Neural cell (in vitro differentiated cells): Measurements from ENCODE around the gene SPX. TPM values are rescaled to one million over a fixed set of nuclear protein-coding genes. Genes with fewer than 3 reads are reported as not detected.

Experiments used
- H2AFZ ChIP-seq: fragments of 200-600, 300-800 bp; sonication (generic), shearing (Covaris generic); 2 replicates; pipeline ENCODE4 v1.6.0; 2014; ENCODE audit warnings: low read depth, mild to moderate bottlenecking, antibody characterized with exemption, low read length, moderate library complexity
- H3F3A ChIP-seq: fragments of 200-600 bp; shearing (Covaris generic); 2 replicates; pipeline ENCODE4 v1.6.1; 2016; ENCODE audit warnings: mild to moderate bottlenecking, moderate library complexity, mixed read lengths, antibody characterized with exemption, low read length; ENCODE audit not compliant: insufficient read depth, poor library complexity, severe bottlenecking
- H3K27ac ChIP-seq: fragments of 200-600, 300-800 bp; sonication (generic), shearing (Covaris generic); 2 replicates; pipeline ENCODE4 v1.5.1; 2014; ENCODE audit warnings: mild to moderate bottlenecking, low read length, moderate library complexity
- H3K27me3 ChIP-seq: fragments of 300-800, 200-600 bp; sonication (generic), shearing (Covaris generic); 2 replicates; pipeline ENCODE4 v1.6.0; 2014; ENCODE audit warnings: mild to moderate bottlenecking, low read depth, low read length, moderate library complexity; ENCODE audit not compliant: insufficient read depth
- H3K36me3 ChIP-seq: fragments of 300-800, 200-600 bp; sonication (generic), shearing (Covaris generic); 2 replicates; pipeline ENCODE4 v1.5.1; 2014; ENCODE audit warnings: mild to moderate bottlenecking, antibody characterized with exemption, low read length, moderate library complexity; ENCODE audit not compliant: insufficient read depth
- H3K4me2 ChIP-seq: fragments of 300-800, 200-600 bp; sonication (generic), shearing (Covaris generic); 2 replicates; pipeline ENCODE4 v1.6.0; 2014; ENCODE audit warnings: mild to moderate bottlenecking, low read length
- H3K4me3 ChIP-seq: fragments of 300-800, 200-600 bp; sonication (generic), shearing (Covaris generic); 2 replicates; pipeline ENCODE4 v1.5.1; 2014; ENCODE audit warnings: mild to moderate bottlenecking, low read length, moderate library complexity
- H3K79me2 ChIP-seq: fragments of 200-600 bp; shearing (Covaris generic); replicated peaks from 2 replicates; pipeline ENCODE4 v1.6.0; 2014; ENCODE audit warnings: mild to moderate bottlenecking, low read length, moderate library complexity; ENCODE audit not compliant: insufficient read depth
- H3K9ac ChIP-seq: fragments of 300-800, 200-600 bp; sonication (generic), shearing (Covaris generic); 2 replicates; pipeline ENCODE4 v1.6.1; 2016; ENCODE audit warnings: mild to moderate bottlenecking, low read length, mixed read lengths
- H3K9me2 ChIP-seq: fragments of 200-600 bp; shearing (Covaris generic); 2 replicates; pipeline ENCODE4 v1.6.1; 2016; ENCODE audit warnings: mild to moderate bottlenecking, low read length, mixed read lengths; ENCODE audit not compliant: insufficient read depth
- H3K9me3 ChIP-seq: fragments of 200-600, 300-800 bp; sonication (generic), shearing (Covaris generic); 2 replicates; pipeline ENCODE4 v1.6.1; 2016; ENCODE audit warnings: mild to moderate bottlenecking, mixed run types, low read length, moderate library complexity, mixed read lengths
- H4K20me1 ChIP-seq: fragments of 200-600 bp; shearing (Covaris generic); 2 replicates; pipeline ENCODE4 v1.6.1; 2016; ENCODE audit warnings: mild to moderate bottlenecking, mixed run types; ENCODE audit not compliant: insufficient read depth
- CTCF ChIP-seq: fragments of 450-650 bp; IDR thresholded peaks from 2 replicates; pipeline ENCODE4 v1.5.1; 2014; ENCODE audit warnings: antibody characterized with exemption, mild to moderate bottlenecking, moderate library complexity; ENCODE audit not compliant: poor library complexity, severe bottlenecking
- EP300 ChIP-seq: fragments of 450-650 bp; conservative IDR thresholded peaks from 2 replicates; pipeline ENCODE4 v1.6.1; 2014; ENCODE audit warnings: antibody characterized with exemption, mild to moderate bottlenecking, moderate library complexity; ENCODE audit not compliant: poor library complexity, severe bottlenecking
- EZH2 ChIP-seq: fragments of 200-600, 300-800 bp; shearing (Covaris generic), sonication (generic); IDR thresholded peaks from 2 replicates; pipeline ENCODE4 v1.6.1; 2014; ENCODE audit warnings: antibody characterized with exemption, low read length, borderline replicate concordance, mild to moderate bottlenecking; ENCODE audit not compliant: insufficient read depth, poor library complexity, severe bottlenecking
- MXI1 ChIP-seq: fragments of 450-650 bp; conservative IDR thresholded peaks from 2 replicates; pipeline ENCODE4 v1.6.1; 2014; ENCODE audit warnings: antibody characterized with exemption, mild to moderate bottlenecking; ENCODE audit not compliant: poor library complexity, severe bottlenecking
- POLR2AphosphoS5 ChIP-seq: IDR thresholded peaks from 2 replicates; pipeline ENCODE4 v1.6.1; 2012
- RAD21 ChIP-seq: fragments of 450-650 bp; conservative IDR thresholded peaks from 2 replicates; pipeline ENCODE4 v1.6.1; 2014; ENCODE audit warnings: antibody characterized with exemption, mild to moderate bottlenecking, moderate library complexity
- REST ChIP-seq: IDR thresholded peaks from 2 replicates; pipeline ENCODE4 v1.6.1; 2012; ENCODE audit warnings: borderline replicate concordance
- SMC3 ChIP-seq: fragments of 450-650 bp; conservative IDR thresholded peaks from 2 replicates; pipeline ENCODE4 v1.6.1; 2014; ENCODE audit warnings: antibody characterized with exemption, mild to moderate bottlenecking, moderate library complexity; ENCODE audit not compliant: poor library complexity
- TAF1 ChIP-seq: IDR thresholded peaks from 2 replicates; pipeline ENCODE4 v1.6.1; 2012; ENCODE audit warnings: low read depth
- polyA plus RNA-seq: library from polyadenylated mRNA; depleted of rRNA; stranded (reverse); fragments of >200 nt; gene quantifications from 2 replicates; pipeline ENCODE4 v1.2.3, GENCODE V29; 2014

SPX gene
- polyA plus RNA-seq, 1 donor from 2014 or later, result not detected

- H3K9ac ChIP-seq, result no peak overlapping the region
- no peaks in the 10 kb centered on the region for H3K9me3 ChIP-seq
- no peak for TF ChIP-seq CTCF
- no peak for TF ChIP-seq TAF1
- no peak for TF ChIP-seq POLR2AphosphoS5
- TF ChIP-seq RAD21, result no peak
- no peak for TF ChIP-seq EZH2
- no peak for TF ChIP-seq EP300
- TF ChIP-seq REST, result no peak
- no peak for TF ChIP-seq MXI1
- no peak for TF ChIP-seq SMC3
- no peaks in the 10 kb centered on the region for H3K36me3 ChIP-seq
- H4K20me1 ChIP-seq, result no peaks in the 10 kb centered on the region
- no peaks in the 10 kb centered on the region for H3K9me2 ChIP-seq
- H3F3A ChIP-seq, result no peaks in the 10 kb centered on the region
- H3K27ac ChIP-seq, result no peak overlapping the region
- H3K27me3 ChIP-seq, result no peaks in the 10 kb centered on the region
- H3K4me2 ChIP-seq, result no peak overlapping the region
- H3K79me2 ChIP-seq, result no peaks in the 10 kb centered on the region
- H3K4me3 ChIP-seq, result no peak overlapping the region
- H2AFZ ChIP-seq, result no peak overlapping the region
Measured at GRCh38 chr12:21551841-21552465, 25.9 kb downstream of the SPX start.

DNA sequence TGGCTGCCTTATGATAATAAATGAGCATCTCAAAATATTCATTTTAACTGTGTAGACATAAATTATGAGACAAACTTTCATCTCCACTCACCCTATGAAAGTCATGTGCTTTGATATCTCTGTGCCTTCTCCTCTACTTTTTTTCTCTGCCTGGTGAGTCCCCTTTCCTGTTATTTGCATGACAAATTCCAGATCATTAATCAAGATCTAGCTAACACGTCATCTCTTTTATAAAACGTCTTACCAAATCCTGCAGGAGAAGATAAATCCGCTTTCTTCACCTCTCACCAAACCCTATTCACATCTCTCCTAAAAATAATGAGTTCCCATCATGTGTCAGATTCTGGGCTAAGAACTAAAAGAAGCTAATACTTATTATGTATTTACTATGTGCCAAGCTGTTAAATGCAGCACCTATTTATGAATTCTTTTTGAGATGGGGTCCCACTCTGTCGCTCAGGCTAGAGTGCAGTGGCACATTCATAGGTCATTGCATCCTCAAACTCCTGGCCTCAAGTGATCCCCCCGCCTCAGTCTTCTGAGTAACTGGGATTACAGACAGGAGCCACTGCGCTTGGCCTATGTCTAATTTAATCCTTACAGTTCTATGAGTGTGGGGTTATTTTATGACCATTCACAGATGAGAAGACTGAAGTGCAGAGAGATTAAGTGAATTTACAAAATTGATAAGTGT lies 26.7 kb downstream of the SPX start:
- no peak overlapping the region for H3K27ac ChIP-seq
- H4K20me1 ChIP-seq, result no peaks in the 10 kb centered on the region
- TF ChIP-seq EZH2 (no peak), MXI1 (no peak), POLR2AphosphoS5 (no peak), REST (no peak), SMC3 (no peak)
- H3F3A ChIP-seq, result no peaks in the 10 kb centered on the region
- H3K9ac ChIP-seq, result no peak overlapping the region
- no peaks in the 10 kb centered on the region for H3K79me2 ChIP-seq
- no peaks in the 10 kb centered on the region for H3K36me3 ChIP-seq
- no peaks in the 10 kb centered on the region for H3K27me3 ChIP-seq
- H2AFZ ChIP-seq, result no peak overlapping the region
- no peaks in the 10 kb centered on the region for H3K9me2 ChIP-seq
- H3K4me3 ChIP-seq, result no peak overlapping the region
- no peaks in the 10 kb centered on the region for H3K9me3 ChIP-seq
- no peak overlapping the region for H3K4me2 ChIP-seq
